Measurements from ENCODE around the gene IRF2.

IRF2 gene

GRCh38 chr4:184433258-184433892, 41.0 kb downstream of the IRF2 start:
- H3K9me3 Mint-ChIP-seq = no peaks in the 10 kb centered on the region
- H3K36me3 Mint-ChIP-seq = peaks cover 47% of the 10 kb centered on the region
- DNase-seq (ENCODE audit: low spot score in 2 of 2) (no peak), ATAC-seq (no peak)
- peak overlapping the region; percentile 78 for H3K27ac Mint-ChIP-seq
- no peak overlapping the region for H3K4me3 Mint-ChIP-seq
- peaks cover 63% of the 10 kb centered on the region for H3K4me1 Mint-ChIP-seq

DNA sequence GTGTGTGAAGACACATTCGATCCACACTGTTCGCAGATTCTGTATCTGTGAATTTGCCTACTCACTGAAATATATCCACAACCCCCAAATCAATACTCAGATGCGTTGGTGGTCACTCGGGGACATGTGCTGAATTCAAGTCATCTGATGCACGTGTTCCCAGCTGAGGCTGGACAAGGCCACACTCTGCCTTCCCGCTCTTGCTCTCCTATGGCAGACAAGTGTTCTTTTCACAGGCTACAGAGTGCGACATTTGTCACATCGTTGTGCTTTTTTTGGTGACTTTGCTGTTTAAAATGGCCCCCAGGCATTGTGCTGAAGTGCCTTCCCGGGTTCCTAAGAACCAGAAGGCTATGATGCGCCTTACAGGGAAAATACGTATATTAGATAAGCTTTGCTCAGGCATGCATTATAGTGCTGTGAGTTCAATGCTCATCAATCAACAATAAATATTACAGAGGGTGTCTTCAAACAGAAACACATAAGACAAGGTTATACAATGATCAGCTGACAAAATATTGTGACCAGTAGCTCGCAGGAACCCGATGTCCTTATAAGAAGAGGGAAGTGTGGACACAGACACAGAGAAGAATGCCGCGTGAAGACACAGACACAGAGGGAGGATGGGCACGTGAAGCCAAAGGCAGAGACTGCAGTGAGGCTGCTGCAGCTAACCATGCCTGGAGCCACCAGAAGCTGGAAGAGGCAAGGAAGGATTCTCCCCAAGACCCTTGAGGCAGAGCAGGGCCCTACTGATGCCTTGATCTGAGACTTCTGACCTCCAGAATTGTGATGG, 42.0 kb downstream of the IRF2 start:
- peaks cover 54% of the 10 kb centered on the region for H3K36me3 Mint-ChIP-seq
- no peaks in the 10 kb centered on the region for H3K9me3 Mint-ChIP-seq
- peak overlapping the region; percentile 78 for H3K27ac Mint-ChIP-seq
- H3K4me3 Mint-ChIP-seq = no peak overlapping the region
- no peak for DNase-seq (ENCODE audit: low spot score in 2 of 2)
- no peak for ATAC-seq
- H3K4me1 Mint-ChIP-seq = peaks cover 60% of the 10 kb centered on the region

DNA sequence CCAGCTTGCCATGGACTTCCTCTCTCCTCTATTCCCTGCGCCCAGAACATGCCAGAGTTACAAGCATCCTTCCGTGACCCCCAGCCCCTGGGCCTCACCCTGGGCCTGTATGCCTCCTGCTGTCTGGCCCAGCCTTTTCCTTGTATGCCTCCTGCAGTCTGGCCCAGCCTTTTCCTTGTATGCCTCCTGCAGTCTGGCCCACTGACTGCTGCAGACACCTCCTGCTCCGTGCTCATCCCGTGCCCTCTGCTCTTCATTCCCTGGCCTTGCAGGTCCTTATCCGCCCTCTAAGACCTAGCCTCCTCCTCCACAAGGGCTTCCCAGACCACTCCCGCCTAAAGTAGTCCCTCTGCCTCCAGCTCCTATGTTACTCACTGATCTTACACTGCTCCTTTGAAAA, 44.2 kb downstream of the IRF2 start:
- no peak for ATAC-seq
- peaks cover 75% of the 10 kb centered on the region for H3K36me3 Mint-ChIP-seq
- peak overlapping the region; percentile 88 for H3K27ac Mint-ChIP-seq
- no peaks in the 10 kb centered on the region for H3K9me3 Mint-ChIP-seq
- no peak for DNase-seq (ENCODE audit: low spot score in 2 of 2)
- H3K4me3 Mint-ChIP-seq = no peak overlapping the region
- H3K4me1 Mint-ChIP-seq = peaks cover 63% of the 10 kb centered on the region

GRCh38 chr4:184428787-184429186, 45.6 kb downstream of the IRF2 start:
- Mint-ChIP-seq H3K27ac (peak overlapping the region; percentile 88), H3K36me3 (peaks cover 83% of the 10 kb centered on the region), H3K4me1 (peaks cover 61% of the 10 kb centered on the region), H3K4me3 (no peak overlapping the region), H3K9me3 (no peaks in the 10 kb centered on the region)
- DNase-seq (ENCODE audit: low spot score in 2 of 2) (no peak), ATAC-seq (no peak)

- no peak for ATAC-seq
- peak overlapping the region; percentile 81 for H3K27ac Mint-ChIP-seq
- peaks cover 51% of the 10 kb centered on the region for H3K4me1 Mint-ChIP-seq
- DNase-seq (ENCODE audit: low spot score in 2 of 2) = no peak
- no peaks in the 10 kb centered on the region for H3K9me3 Mint-ChIP-seq
- H3K4me3 Mint-ChIP-seq = no peak overlapping the region
- H3K36me3 Mint-ChIP-seq = peaks cover 81% of the 10 kb centered on the region
Observed at GRCh38 chr4:184427687-184428086, 46.7 kb downstream of the IRF2 start.

DNA sequence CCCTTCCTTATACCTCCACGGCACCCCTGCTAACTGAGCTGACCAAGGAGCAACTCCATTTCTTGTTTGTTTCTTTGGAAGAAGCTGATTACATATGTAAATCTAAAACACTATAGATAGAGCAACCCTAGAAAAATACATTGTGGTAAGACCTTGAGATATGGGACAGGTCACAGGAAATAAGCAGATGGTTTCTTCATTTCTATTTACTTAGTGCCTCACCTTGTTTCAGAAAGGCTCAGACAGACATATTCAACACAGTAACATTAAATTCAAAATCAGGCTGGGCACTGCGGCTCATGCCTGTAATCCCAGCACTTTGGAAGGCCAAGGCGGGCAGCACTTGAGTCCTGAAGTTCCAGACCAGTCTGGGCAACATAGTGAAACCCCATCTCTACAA, 47.3 kb downstream of the IRF2 start:
- H3K4me3 Mint-ChIP-seq = no peak overlapping the region
- no peak for ATAC-seq
- peaks cover 3% of the 10 kb centered on the region for H3K9me3 Mint-ChIP-seq
- H3K27ac Mint-ChIP-seq = peak overlapping the region; percentile 81
- peaks cover 51% of the 10 kb centered on the region for H3K4me1 Mint-ChIP-seq
- peaks cover 82% of the 10 kb centered on the region for H3K36me3 Mint-ChIP-seq
- DNase-seq (ENCODE audit: low spot score in 2 of 2) = no peak

DNA sequence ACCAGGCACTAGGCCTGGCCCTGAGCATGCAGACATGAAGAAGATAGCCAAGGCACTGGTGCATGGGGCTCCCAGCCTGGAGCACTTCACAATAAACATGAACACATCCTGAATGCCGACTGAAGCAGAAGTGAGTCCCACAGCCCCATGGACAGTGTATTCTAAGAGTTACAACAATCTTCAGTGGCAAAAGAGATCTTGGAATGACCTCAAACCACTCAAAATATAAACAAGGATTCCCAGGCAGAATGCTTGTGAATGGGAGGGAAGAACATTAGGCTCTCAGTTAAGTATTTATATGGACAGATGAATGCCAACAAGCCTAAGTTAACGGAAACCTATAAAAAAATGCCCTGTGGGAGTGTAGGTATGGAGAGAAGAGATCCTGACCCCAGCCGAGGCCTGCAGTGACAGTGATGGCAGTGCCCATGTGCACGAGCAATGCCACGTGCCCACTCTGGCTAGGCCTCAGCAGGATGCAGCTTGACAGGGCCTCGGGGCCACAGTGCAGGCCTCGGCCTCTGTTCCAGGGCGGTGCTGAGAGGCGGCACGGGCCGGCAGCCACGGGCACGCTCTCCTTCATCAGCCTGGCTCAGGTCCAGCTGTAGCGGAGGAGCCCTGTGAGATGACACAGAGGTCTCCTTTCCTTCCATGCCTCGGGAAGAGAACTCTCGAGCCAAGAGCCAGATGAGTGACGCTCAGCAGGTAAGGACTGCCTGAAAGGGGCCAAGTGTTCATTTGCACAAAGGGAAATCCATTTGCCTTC, 49.2 kb downstream of the IRF2 start:
- Mint-ChIP-seq H3K4me1 (peaks cover 55% of the 10 kb centered on the region), H3K4me3 (no peak overlapping the region), H3K9me3 (peaks cover 3% of the 10 kb centered on the region), H3K36me3 (peaks cover 86% of the 10 kb centered on the region), H3K27ac (peak overlapping the region; percentile 81)
- no peak for DNase-seq (ENCODE audit: low spot score in 2 of 2)
- ATAC-seq = no peak

DNA sequence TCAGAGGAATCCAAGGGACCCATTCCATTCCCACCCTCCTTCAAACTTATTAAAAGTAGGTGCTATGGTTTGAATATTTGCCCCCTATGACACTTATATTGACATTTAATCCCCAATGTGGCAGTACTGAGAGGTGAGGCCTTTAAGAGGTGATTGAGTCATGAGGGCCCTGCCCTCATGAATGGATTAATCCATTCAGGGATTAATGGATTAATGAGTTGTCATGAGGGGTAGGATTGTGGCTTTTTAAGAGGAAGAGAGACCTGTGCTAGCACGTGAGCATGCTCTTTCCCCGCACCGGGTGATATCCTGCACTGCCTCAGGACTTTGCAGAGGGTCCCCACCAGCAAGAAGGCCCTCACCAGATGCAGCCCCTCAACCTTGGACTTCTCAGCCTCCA, 50.1 kb downstream of the IRF2 start:
- Mint-ChIP-seq H3K4me1 (peaks cover 53% of the 10 kb centered on the region), H3K4me3 (no peak overlapping the region), H3K27ac (peak overlapping the region; percentile 81), H3K36me3 (peaks cover 87% of the 10 kb centered on the region), H3K9me3 (peaks cover 3% of the 10 kb centered on the region)
- no peak for ATAC-seq
- DNase-seq (ENCODE audit: low spot score in 2 of 2) = no peak

DNA sequence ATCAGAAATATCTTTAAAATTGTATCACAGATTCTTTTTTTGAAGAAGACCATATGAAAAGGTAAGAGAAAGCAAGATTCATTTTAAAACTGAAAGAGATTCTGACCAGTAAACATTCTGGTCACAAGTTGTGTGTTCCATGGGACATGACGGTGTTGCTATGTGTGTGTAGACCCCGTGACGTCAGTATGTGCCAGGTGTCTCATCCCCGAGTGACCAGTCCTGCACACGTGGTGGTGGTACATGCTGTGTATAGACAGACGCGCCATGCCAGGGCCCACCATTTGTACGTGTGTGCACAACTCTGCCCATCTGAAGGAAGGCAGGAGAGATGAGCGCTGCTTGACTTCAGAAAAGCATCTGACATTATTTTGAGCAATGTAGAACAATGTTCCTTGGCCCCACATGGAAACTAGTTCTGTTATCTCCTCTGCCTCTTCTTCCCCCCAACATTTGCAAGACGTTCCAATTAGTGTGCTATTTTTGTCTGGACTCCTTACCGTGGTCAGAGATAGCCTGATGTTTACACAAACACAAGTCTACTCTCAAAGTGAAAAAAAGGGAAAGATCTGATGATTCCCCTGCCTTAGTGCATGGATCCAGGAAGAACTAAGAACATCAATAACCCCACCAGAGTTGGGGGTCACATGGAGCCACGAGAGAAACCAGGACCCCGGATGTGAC, 51.2 kb downstream of the IRF2 start:
- H3K36me3 Mint-ChIP-seq = peaks cover 88% of the 10 kb centered on the region
- no peak for DNase-seq (ENCODE audit: low spot score in 2 of 2)
- H3K9me3 Mint-ChIP-seq = peaks cover 3% of the 10 kb centered on the region
- H3K4me3 Mint-ChIP-seq = no peak overlapping the region
- peak overlapping the region; percentile 91 for H3K27ac Mint-ChIP-seq
- no peak for ATAC-seq
- peaks cover 59% of the 10 kb centered on the region for H3K4me1 Mint-ChIP-seq

- H3K4me1 Mint-ChIP-seq = peaks cover 62% of the 10 kb centered on the region
- DNase-seq (ENCODE audit: low spot score in 2 of 2) (no peak), ATAC-seq (no peak)
- H3K36me3 Mint-ChIP-seq = peaks cover 88% of the 10 kb centered on the region
- peaks cover 3% of the 10 kb centered on the region for H3K9me3 Mint-ChIP-seq
- H3K27ac Mint-ChIP-seq = peak overlapping the region; percentile 91
- peak overlapping the region; percentile 65 for H3K4me3 Mint-ChIP-seq
Observed at GRCh38 chr4:184422378-184422777, 52.0 kb downstream of the IRF2 start.

GRCh38 chr4:184421533-184422155, 52.7 kb downstream of the IRF2 start:
- H3K9me3 Mint-ChIP-seq = peaks cover 3% of the 10 kb centered on the region
- H3K36me3 Mint-ChIP-seq = peaks cover 87% of the 10 kb centered on the region
- peak overlapping the region; percentile 65 for H3K4me3 Mint-ChIP-seq
- DNase-seq (ENCODE audit: low spot score in 2 of 2) (peak in 1 of 2 donors; percentile 69), ATAC-seq (peak; percentile 46)
- H3K27ac Mint-ChIP-seq = peak overlapping the region; percentile 91
- peaks cover 57% of the 10 kb centered on the region for H3K4me1 Mint-ChIP-seq

DNA sequence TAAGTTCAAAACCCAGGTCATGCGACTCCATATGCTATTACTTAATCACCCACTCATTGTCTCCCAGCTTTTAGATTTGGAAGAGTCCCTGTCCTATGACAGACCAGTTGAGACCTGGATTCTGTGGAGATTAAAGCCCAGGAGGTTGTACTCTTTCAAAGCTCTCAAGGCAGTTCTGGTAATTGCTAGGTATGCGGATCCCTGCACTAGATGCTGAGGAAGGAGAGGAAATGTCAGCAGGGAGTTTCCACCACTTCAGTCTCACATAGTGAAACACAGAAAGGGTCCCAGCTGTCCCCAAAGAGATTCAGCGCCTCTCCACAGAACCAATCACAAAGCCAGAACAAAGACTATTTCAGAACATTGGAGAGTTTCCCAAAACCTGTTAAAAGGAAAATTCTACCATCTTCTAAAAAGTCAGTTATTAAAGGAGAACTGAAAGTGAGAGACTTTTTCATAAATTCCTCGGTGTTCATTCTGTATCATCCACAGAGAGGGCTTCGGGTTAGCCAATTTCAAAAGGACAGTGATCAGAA, 53.4 kb downstream of the IRF2 start:
- Mint-ChIP-seq H3K4me3 (peak overlapping the region; percentile 65), H3K36me3 (peaks cover 87% of the 10 kb centered on the region), H3K27ac (peak overlapping the region; percentile 91), H3K4me1 (peaks cover 51% of the 10 kb centered on the region), H3K9me3 (peaks cover 3% of the 10 kb centered on the region)
- ATAC-seq = peak; percentile 52
- peak in 1 of 2 donors; percentile 66 for DNase-seq (ENCODE audit: low spot score in 2 of 2)

GRCh38 chr4:184420402-184420801, 53.9 kb downstream of the IRF2 start:
- peak overlapping the region; percentile 65 for H3K4me3 Mint-ChIP-seq
- DNase-seq (ENCODE audit: low spot score in 2 of 2) = peak in 1 of 2 donors; percentile 64
- peaks cover 87% of the 10 kb centered on the region for H3K36me3 Mint-ChIP-seq
- peaks cover 52% of the 10 kb centered on the region for H3K4me1 Mint-ChIP-seq
- peaks cover 3% of the 10 kb centered on the region for H3K9me3 Mint-ChIP-seq
- peak; percentile 64 for ATAC-seq
- peak overlapping the region; percentile 91 for H3K27ac Mint-ChIP-seq

- ATAC-seq (no peak), DNase-seq (ENCODE audit: low spot score in 2 of 2) (no peak)
- peaks cover 3% of the 10 kb centered on the region for H3K9me3 Mint-ChIP-seq
- peak overlapping the region; percentile 65 for H3K4me3 Mint-ChIP-seq
- H3K4me1 Mint-ChIP-seq = peaks cover 56% of the 10 kb centered on the region
- peak overlapping the region; percentile 91 for H3K27ac Mint-ChIP-seq
- peaks cover 88% of the 10 kb centered on the region for H3K36me3 Mint-ChIP-seq
Observed at GRCh38 chr4:184419976-184420375, 54.4 kb downstream of the IRF2 start.

All from stimulated activated effector memory CD8-positive, alpha-beta T cell treated with anti-CD3 and anti-CD28 coated beads, Interleukin-12 subunit alpha, Interleukin-12 subunit beta, amount 100 ng/mL, for 72 hours (primary cell).